Trophoblast cell (in vitro differentiated cells and primary cell): Measurements from ENCODE around the gene OSBPL3.

ENCODE experiments used
- DNase-seq, 2 donors: peaks; one replicate each; pipeline ENCODE4 v3.0.0-alpha.2; 2016
- H2AFZ ChIP-seq: 2 replicates; pipeline ENCODE4 v1.6.1; 2013; ENCODE audit warnings: low read length, moderate library complexity, mild to moderate bottlenecking; ENCODE audit not compliant: insufficient read depth, poor library complexity
- H2AK5ac ChIP-seq: 2 replicates; pipeline ENCODE4 v1.6.1; 2013; ENCODE audit warnings: mild to moderate bottlenecking, low read length
- H2BK120ac ChIP-seq: 2 replicates; pipeline ENCODE4 v1.6.1; 2013; ENCODE audit warnings: low read length, mild to moderate bottlenecking, moderate library complexity; ENCODE audit not compliant: insufficient read depth, poor library complexity
- H2BK12ac ChIP-seq: 2 replicates; pipeline ENCODE4 v1.6.1; 2013; ENCODE audit warnings: mild to moderate bottlenecking, low read length, moderate library complexity
- H2BK5ac ChIP-seq: 2 replicates; pipeline ENCODE4 v1.6.1; 2013; ENCODE audit warnings: low read length, low read depth, moderate library complexity, mild to moderate bottlenecking; ENCODE audit not compliant: poor library complexity
- H3K14ac ChIP-seq: 2 replicates; pipeline ENCODE4 v1.6.1; 2013; ENCODE audit warnings: mild to moderate bottlenecking, low read length
- H3K18ac ChIP-seq: 2 replicates; pipeline ENCODE4 v1.6.1; 2013; ENCODE audit warnings: mild to moderate bottlenecking, low read length
- H3K23ac ChIP-seq: 2 replicates; pipeline ENCODE4 v1.6.1; 2013; ENCODE audit warnings: low read length
- H3K27ac ChIP-seq: 2 replicates; pipeline ENCODE4 v1.5.1; 2013; ENCODE audit warnings: low read depth, mild to moderate bottlenecking, inconsistent platforms, low read length, moderate library complexity
- H3K27me3 ChIP-seq: 2 replicates; pipeline ENCODE4 v1.6.1; 2013; ENCODE audit warnings: inconsistent platforms, mild to moderate bottlenecking, low read length, moderate library complexity; ENCODE audit not compliant: insufficient read depth
- H3K36me3 ChIP-seq, 2 experiments: 1 replicate in 1 of 2; 2 replicates in 1 of 2; pipeline ENCODE4 v1.6.1; 2013; ENCODE audit warnings: low read length in 2 of 2, mild to moderate bottlenecking in 2 of 2, moderate library complexity in 1 of 2; ENCODE audit not compliant: insufficient read depth in 2 of 2, control insufficient read depth in 1 of 2
- H3K4ac ChIP-seq: 2 replicates; pipeline ENCODE4 v1.6.1; 2013; ENCODE audit warnings: low read depth, mild to moderate bottlenecking, low read length, moderate library complexity
- H3K4me1 ChIP-seq, 2 experiments: 1 replicate in 1 of 2; 2 replicates in 1 of 2; pipeline ENCODE4 v1.6.1; 2013; ENCODE audit warnings: low read length in 2 of 2, mild to moderate bottlenecking in 2 of 2, moderate library complexity in 1 of 2; ENCODE audit not compliant: insufficient read depth in 2 of 2, control insufficient read depth in 1 of 2
- H3K4me2 ChIP-seq: 2 replicates; pipeline ENCODE4 v1.6.1; 2013; ENCODE audit warnings: inconsistent platforms, mild to moderate bottlenecking, low read length, moderate library complexity
- H3K4me3 ChIP-seq: 2 replicates; pipeline ENCODE4 v1.5.1; 2013; ENCODE audit warnings: mild to moderate bottlenecking, low read depth, low read length, inconsistent platforms
- H3K79me1 ChIP-seq: one replicate; pipeline ENCODE4 v1.6.1; 2013; ENCODE audit warnings: low read length
- H3K79me2 ChIP-seq: 2 replicates; pipeline ENCODE4 v1.6.1; 2013; ENCODE audit warnings: low read length, mild to moderate bottlenecking; ENCODE audit not compliant: control insufficient read depth, insufficient read depth, poor library complexity
- H3K9ac ChIP-seq: 2 replicates; pipeline ENCODE4 v1.6.1; 2013; ENCODE audit warnings: mild to moderate bottlenecking, low read length
- H3K9me3 ChIP-seq: 2 replicates; pipeline ENCODE4 v1.6.1; 2013; ENCODE audit warnings: low read depth, mild to moderate bottlenecking, control low read depth, inconsistent platforms, low read length; ENCODE audit not compliant: insufficient read depth
- H4K12ac ChIP-seq: 2 replicates; pipeline ENCODE4 v1.6.1; 2013; ENCODE audit warnings: low read depth, mild to moderate bottlenecking, low read length, moderate library complexity
- H4K8ac ChIP-seq: 2 replicates; pipeline ENCODE4 v1.6.1; 2013; ENCODE audit warnings: low read depth, mild to moderate bottlenecking, low read length, moderate library complexity
- H4K91ac ChIP-seq: one replicate; pipeline ENCODE4 v1.6.1; 2013; ENCODE audit warnings: low read depth, mild to moderate bottlenecking, low read length, moderate library complexity
- WGBS: extraction: QIAGEN DNeasy Blood & Tissue Kit; methylation state at CpG from one replicate; pipeline ENCODE4 v1.1.7; 2013; ENCODE audit warnings: missing lambda C conversion rate; ENCODE audit not compliant: insufficient read length, insufficient coverage; ENCODE audit errors: extremely low coverage; 5-methylcytosine and 5-hydroxymethylcytosine counted together

The OSBPL3 gene

DNA sequence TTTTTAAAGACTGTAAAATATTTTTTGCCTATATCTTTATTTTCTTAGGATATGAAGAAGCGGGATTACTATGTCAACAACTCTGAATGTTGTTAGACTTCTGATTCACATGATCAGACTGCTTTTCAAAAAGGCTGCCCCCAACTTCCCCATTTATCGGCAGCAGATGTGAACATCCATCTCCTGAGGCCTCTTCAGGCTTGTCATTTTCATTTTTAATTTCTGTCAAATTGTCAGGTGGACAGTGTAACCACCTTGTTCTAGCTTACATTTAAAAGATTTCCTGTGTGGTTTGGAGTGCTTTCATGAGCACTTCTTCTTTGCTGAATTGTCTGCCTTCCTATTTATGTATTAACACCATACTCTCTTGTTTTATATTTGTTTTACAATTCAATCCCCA, 143.9 kb downstream of the OSBPL3 start:
- Histone ChIP-seq H3K79me2 (no peaks in the 10 kb centered on the region), H2BK5ac (no peak overlapping the region), H3K4me3 (no peak overlapping the region), H3K27me3 (no peaks in the 10 kb centered on the region), H3K9me3 (no peaks in the 10 kb centered on the region), H4K91ac (no peak overlapping the region), H2AFZ (no peak overlapping the region), H3K36me3 (peaks cover 0 to 3% of the 10 kb centered on the region in 2 experiments), H4K12ac (no peak overlapping the region), H3K23ac (no peak overlapping the region), H3K4ac (no peak overlapping the region), H2BK120ac (no peak overlapping the region), H3K4me1 (no peaks in the 10 kb centered on the region), H2BK12ac (no peak overlapping the region), H4K8ac (no peak overlapping the region), H3K4me2 (no peak overlapping the region), H2AK5ac (no peak overlapping the region), H3K14ac (no peak overlapping the region), H3K18ac (no peak overlapping the region), H3K27ac (no peak overlapping the region), H3K9ac (no peak overlapping the region), H3K79me1 (no peaks in the 10 kb centered on the region)
- no peak for DNase-seq
- WGBS: no CpG with 5 or more reads among the region's 2 CpGs

DNA sequence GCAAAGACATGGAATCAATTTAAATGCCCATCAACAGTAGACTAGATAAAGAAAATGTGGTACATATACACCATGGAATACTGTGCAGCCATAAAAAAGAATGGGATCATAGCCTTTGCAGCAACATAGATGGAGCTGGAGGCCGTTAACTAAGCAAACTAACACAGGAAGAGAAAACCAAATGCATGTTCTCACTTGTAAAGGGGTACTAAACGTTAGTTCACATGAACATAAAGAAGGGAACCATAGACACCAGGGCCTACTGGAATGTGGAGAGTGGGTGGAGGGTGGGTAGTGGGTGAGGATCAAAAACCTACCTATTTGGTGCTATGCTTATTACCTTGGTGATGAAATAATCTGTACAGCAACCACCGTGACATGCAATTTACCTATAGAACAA, 144.3 kb downstream of the OSBPL3 start:
- H2AK5ac ChIP-seq: no peak overlapping the region
- no peaks in the 10 kb centered on the region for H3K9me3 ChIP-seq
- H3K4me2 ChIP-seq: no peak overlapping the region
- H4K12ac ChIP-seq: no peak overlapping the region
- no peak overlapping the region for H4K91ac ChIP-seq
- no peak overlapping the region for H2BK12ac ChIP-seq
- no peak overlapping the region for H2AFZ ChIP-seq
- no peak overlapping the region for H2BK120ac ChIP-seq
- H3K9ac ChIP-seq: no peak overlapping the region
- H3K18ac ChIP-seq: no peak overlapping the region
- no peak for DNase-seq
- peaks cover 0 to 3% of the 10 kb centered on the region in 2 experiments for H3K36me3 ChIP-seq
- no peak overlapping the region for H2BK5ac ChIP-seq
- H3K4ac ChIP-seq: no peak overlapping the region
- H3K27me3 ChIP-seq: no peaks in the 10 kb centered on the region
- no peaks in the 10 kb centered on the region for H3K4me1 ChIP-seq
- H4K8ac ChIP-seq: no peak overlapping the region
- H3K14ac ChIP-seq: no peak overlapping the region
- no peaks in the 10 kb centered on the region for H3K79me1 ChIP-seq
- no peak overlapping the region for H3K23ac ChIP-seq
- H3K4me3 ChIP-seq: no peak overlapping the region
- H3K79me2 ChIP-seq: no peaks in the 10 kb centered on the region
- no CpG with 5 or more reads among the region's 3 CpGs for WGBS
- no peak overlapping the region for H3K27ac ChIP-seq

DNA sequence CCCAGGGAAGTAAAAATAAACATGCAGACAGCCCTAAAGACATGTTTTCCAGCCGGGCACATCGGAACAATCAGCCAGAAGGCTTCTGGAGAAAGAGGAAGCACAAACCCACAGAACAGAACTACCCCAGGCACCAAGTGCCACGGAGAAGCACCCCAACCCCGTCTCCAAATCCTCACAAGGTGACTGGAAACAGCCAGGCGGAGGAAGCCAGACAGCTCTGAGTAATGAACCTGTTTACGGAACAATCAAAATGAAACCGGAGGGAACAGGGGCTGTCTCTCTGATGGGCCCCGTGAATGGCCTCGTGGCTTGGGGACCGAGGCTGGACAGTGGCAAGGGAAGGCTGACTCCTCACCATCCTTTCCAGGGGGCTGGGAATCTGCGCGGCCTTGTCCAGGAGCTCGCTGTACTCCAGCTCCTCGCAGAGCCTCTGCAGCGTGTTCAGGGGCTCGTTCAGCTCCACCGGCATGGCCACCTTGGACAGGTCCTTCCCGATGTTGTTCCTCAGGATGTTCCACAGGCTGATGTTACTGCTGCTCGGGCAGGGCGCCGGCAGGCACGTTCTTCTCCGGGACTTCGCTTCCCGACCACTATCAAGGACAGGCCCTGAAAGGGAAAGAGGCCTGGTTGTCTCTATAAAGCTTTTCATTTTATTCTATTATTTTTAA, 145.7 kb downstream of the OSBPL3 start:
- Histone ChIP-seq H2BK5ac (no peak overlapping the region), H3K9ac (no peak overlapping the region), H3K36me3 (peaks cover 0 to 3% of the 10 kb centered on the region in 2 experiments), H2AFZ (no peak overlapping the region), H4K12ac (no peak overlapping the region), H3K4ac (no peak overlapping the region), H4K91ac (no peak overlapping the region), H3K27me3 (no peaks in the 10 kb centered on the region), H3K9me3 (no peaks in the 10 kb centered on the region), H2BK120ac (no peak overlapping the region), H3K4me2 (no peak overlapping the region), H2AK5ac (no peak overlapping the region), H4K8ac (no peak overlapping the region), H3K23ac (no peak overlapping the region), H3K4me3 (no peak overlapping the region), H3K79me2 (no peaks in the 10 kb centered on the region), H3K18ac (no peak overlapping the region), H3K27ac (no peak overlapping the region), H2BK12ac (no peak overlapping the region), H3K4me1 (no peaks in the 10 kb centered on the region), H3K79me1 (no peaks in the 10 kb centered on the region), H3K14ac (no peak overlapping the region)
- no CpG with 5 or more reads among the region's 25 CpGs for WGBS
- DNase-seq: peak in 1 of 2 donors; percentile 8

DNA sequence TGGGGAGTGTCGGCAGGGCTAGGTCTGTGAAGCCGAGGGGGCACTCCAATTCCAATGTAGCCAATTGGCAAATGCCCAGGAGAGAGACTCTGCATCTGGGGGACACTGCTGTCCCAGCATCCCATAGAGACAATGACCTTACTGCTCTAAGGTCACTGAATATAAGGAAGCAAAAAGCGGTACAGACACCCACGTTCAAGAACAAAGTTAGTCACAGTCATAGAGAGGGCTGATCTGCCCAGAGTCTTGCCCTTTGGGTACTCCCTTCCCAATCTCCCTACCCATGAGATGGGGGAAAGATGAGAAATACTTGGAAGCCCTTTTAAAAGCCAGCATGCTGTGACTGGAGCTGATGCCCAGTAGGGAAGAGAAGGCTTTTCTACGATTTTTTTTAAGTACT, 146.4 kb downstream of the OSBPL3 start:
- Histone ChIP-seq H3K18ac (no peak overlapping the region), H2BK120ac (no peak overlapping the region), H4K8ac (no peak overlapping the region), H2AFZ (no peak overlapping the region), H3K27ac (no peak overlapping the region), H3K4me2 (no peak overlapping the region), H3K79me1 (no peaks in the 10 kb centered on the region), H3K4ac (no peak overlapping the region), H2BK5ac (no peak overlapping the region), H3K4me1 (no peaks in the 10 kb centered on the region), H3K36me3 (peaks cover 0 to 3% of the 10 kb centered on the region in 2 experiments), H3K79me2 (no peaks in the 10 kb centered on the region), H3K27me3 (no peaks in the 10 kb centered on the region), H2BK12ac (no peak overlapping the region), H4K12ac (no peak overlapping the region), H3K9ac (no peak overlapping the region), H3K14ac (no peak overlapping the region), H2AK5ac (no peak overlapping the region), H3K9me3 (no peaks in the 10 kb centered on the region), H3K23ac (no peak overlapping the region), H3K4me3 (no peak overlapping the region), H4K91ac (no peak overlapping the region)
- peak in 1 of 2 donors; percentile 2 for DNase-seq
- no CpG with 5 or more reads among the region's 5 CpGs for WGBS
